Right renal cortex interstitium (tissue), 3 donors: ENCODE results near the gene TMED5. TPM values are rescaled to one million over a fixed set of nuclear protein-coding genes. Genes with fewer than 3 reads are reported as not detected.
A peak's percentile ranks its signal among the peaks of the same experiment; 100 is the strongest.
"Not testable (repeated sequence)": the region's sequence is repeated elsewhere in the genome, so short reads cannot be mapped to it uniquely, and the experiment has no call there.

Experiments
- DNase-seq, 3 donors: peaks; one replicate each; pipeline ENCODE4 v3.0.0-alpha.2; 2013; ENCODE audit warnings: low read depth in 3 of 3, low spot score in 2 of 3
- polyA plus RNA-seq, 3 donors: library from polyadenylated mRNA; unstranded; fragments of 120-200 nt; gene quantifications; one replicate each; pipeline ENCODE4 v1.2.1, GENCODE V29; 2013; ENCODE audit not compliant: insufficient read length in 3 of 3

TMED5 gene
- polyA plus RNA-seq: 100 to 1,000 TPM in 1 of 3 donors, 10 to 100 TPM in 2; 92.4 to 104 (median 92.9) TPM

- DNase-seq: peak; percentile 90 to 96 (median 93)
These were observed at the start of gene TMED5 for GRCh38 chr1:93179886-93180722. Gene TMED5, minus strand, starts transcription at chr1:93180413. Its CDS starts 171 bp downstream, at chr1:93180242.

GRCh38 chr1:93223023-93223675 lies 42.9 kb upstream of the TMED5 start:
- DNase-seq: no peak

- DNase-seq: no peak
These were observed 41.7 kb upstream of the TMED5 start for GRCh38 chr1:93221913-93222312.

- DNase-seq: not testable (repeated sequence)
These were observed 40.5 kb upstream of the TMED5 start for GRCh38 chr1:93220716-93221115.

- DNase-seq: no peak
These were observed 39.2 kb upstream of the TMED5 start for GRCh38 chr1:93219443-93219842.

- DNase-seq: no peak
These were observed 35.1 kb upstream of the TMED5 start for GRCh38 chr1:93215322-93215721.

- DNase-seq: no peak
These were observed 27.0 kb upstream of the TMED5 start for GRCh38 chr1:93207211-93207610.

GRCh38 chr1:93206567-93206954 lies 26.3 kb upstream of the TMED5 start:
- no peak for DNase-seq

GRCh38 chr1:93205892-93206566 lies 25.8 kb upstream of the TMED5 start:
- DNase-seq: no peak

- no peak for DNase-seq
These were observed 20.5 kb upstream of the TMED5 start for GRCh38 chr1:93200714-93201113.

GRCh38 chr1:93200086-93200620 lies 19.9 kb upstream of the TMED5 start:
- no peak for DNase-seq

GRCh38 chr1:93199150-93199549 lies 18.9 kb upstream of the TMED5 start:
- DNase-seq: no peak

- DNase-seq: no peak
These were observed 16.4 kb upstream of the TMED5 start for GRCh38 chr1:93196591-93196990.

- no peak for DNase-seq
These were observed 14.2 kb upstream of the TMED5 start for GRCh38 chr1:93194231-93194990.

- no peak for DNase-seq
These were observed 10.2 kb upstream of the TMED5 start for GRCh38 chr1:93190432-93190831.

- no peak for DNase-seq
These were observed 6.5 kb upstream of the TMED5 start for GRCh38 chr1:93186667-93187066.

- DNase-seq: peak in 1 of 3 donors; percentile 29
These were observed 755 bp upstream of the TMED5 start, which contains the start of gene CCDC18 for GRCh38 chr1:93180723-93181613. Gene CCDC18, plus strand, starts transcription at chr1:93180724. Its CDS starts 2,638 bp downstream, at chr1:93183362.

- no peak for DNase-seq
These were observed 1.8 kb downstream of the TMED5 start for GRCh38 chr1:93178418-93178817.

- DNase-seq: no peak
These were observed 2.2 kb downstream of the TMED5 start for GRCh38 chr1:93177991-93178390.
